Heart right ventricle (tissue), 16 donors: ENCODE results near the gene IRS2. TPM values are rescaled to one million over a fixed set of nuclear protein-coding genes. Genes with fewer than 3 reads are reported as not detected.

ENCODE experiments used
- ATAC-seq, 8 donors: fragments of 200-7000 bp; cut with Tn5 transposase; one replicate each; pipeline ENCODE4 v1.9.1; 2020; ENCODE audit warnings: mild to moderate bottlenecking in 8 of 8, moderate library complexity in 8 of 8, moderate number of reproducible peaks in 1 of 8
- DNase-seq, 2 donors: peaks; one replicate each; pipeline ENCODE4 v3.0.0-alpha.2; 2020
- H3K27ac ChIP-seq, 10 donors: fragments of 200-600 bp; sonication (generic) in 2 of 10; one replicate each; pipeline versions ENCODE4 v1.5.0 to v1.8.0; 2020 to 2022; ENCODE audit warnings: mild to moderate bottlenecking in 3 of 10
- H3K27me3 ChIP-seq, 7 donors: fragments of 200-600 bp; one replicate each; pipeline ENCODE4 v1.8.0; 2021 to 2022; ENCODE audit warnings: mild to moderate bottlenecking in 2 of 7
- H3K36me3 ChIP-seq, 9 donors: fragments of 200-600 bp; sonication (generic) in 1 of 9; one replicate each; pipeline versions ENCODE4 v1.5.0 to v1.8.0; 2020 to 2022; ENCODE audit warnings: mild to moderate bottlenecking in 2 of 9
- H3K4me1 ChIP-seq, 9 donors: fragments of 200-600 bp; sonication (generic) in 1 of 9; one replicate each; pipeline versions ENCODE4 v1.5.0 to v1.8.0; 2020 to 2022; ENCODE audit warnings: mild to moderate bottlenecking in 4 of 9
- H3K4me3 ChIP-seq, 10 donors: fragments of 200-600 bp; sonication (generic) in 2 of 10; one replicate each; pipeline versions ENCODE4 v1.5.0 to v1.8.0; 2020 to 2022; ENCODE audit warnings: mild to moderate bottlenecking in 7 of 10, moderate library complexity in 2 of 10
- H3K9me3 ChIP-seq, 11 donors: fragments of 200-600 bp in 10 of 11; sonication (generic) in 2 of 11; one replicate each; pipeline versions ENCODE4 v1.5.0 to v1.8.0; 2013 to 2022; ENCODE audit warnings: mild to moderate bottlenecking in 2 of 11, control low read depth in 1 of 11, moderate library complexity in 1 of 11
- CTCF ChIP-seq, 9 donors: fragments of 200-600 bp; sonication (generic) in 2 of 9; IDR thresholded peaks; one replicate each; pipeline versions ENCODE4 v1.5.0 to v1.8.0; 2021 to 2022; ENCODE audit warnings: antibody characterized with exemption in 9 of 9, mild to moderate bottlenecking in 5 of 9, moderate library complexity in 1 of 9
- WGBS, 2 donors: extraction: QIAGEN DNeasy Blood & Tissue Kit; methylation state at CpG; one replicate each; pipeline ENCODE4 v1.1.7; 2013; ENCODE audit warnings: inconsistent platforms in 1 of 2; 5-methylcytosine and 5-hydroxymethylcytosine counted together
- intact Hi-C, 10 donors: fragments of 100-400 bp; cut with DNase I; formaldehyde crosslinking; loops; one replicate each; pipeline versions ENCODE4 v1.11.1 to v1.14.2; 2022
- polyA plus RNA-seq, 2 donors: library from polyadenylated mRNA; stranded (reverse); fragments of 200-250 nt; gene quantifications; one replicate each; pipeline ENCODE4 v1.2.3, GENCODE V29; 2013
- total RNA-seq, 10 donors: library from RNA; stranded (reverse); fragmentation: NEBNext Ultra II Directional in 3 of 10; extraction: Animal tissue kit (Norgen Biotek cat#: 25700) in 3 of 10; gene quantifications; one replicate each; pipeline versions ENCODE4 v1.2.1 to v1.2.4, GENCODE V29; 2021 to 2023
- donor health status: Arrhythmogenic right ventricular cardiomyopathy.
- donor health status: ischemic (EF 13 %, LVEDD 7.1; RV severe dilation, severe dysfunction).
- donor health status: healthy with polysubstance abuse.
- donor health status: DM: no; HTN: yes; CAD: no.
- donor health status: DM: no; HTN: no; CAD: no.
- donor health status: ischemic (EF 25% LVEDD 6.9; RV normal size, moderate dysfunction).
- donor health status: ischemic (EF 25% LVEDD 5.7; RV mildly dilated, moderate dysfunction).
- donor health status: healthy.
- donor health status: DM: yes; HTN: yes; CAD: no.
- donor health status: Ischemic cardiomyopathy.
- donor health status: ischemic (EF 35%, LVEDD 5.7; RV mildly dilated, moderate dysfunction).
- donor health status: nonischemic (EF 11% LVEDD 7.7; RV severe dilation, severe dysfunction).
- donor health status: DM: yes; HTN: yes; CAD: no.
- donor health status: PGD.
- donor health status: ischemic (EF 29% LVEDD 5.4; RV normal size, mild dysfunction).
- donor health status: nonischemic (EF 23%, LVEDD 6.1; RV moderate dilation, normal function).

The IRS2 gene
- total and polyA plus RNA-seq, 12 donors, result 4.2 to 49.3 (median 13.7) TPM

GRCh38 chr13:109761695-109762094 is 24.7 kb downstream of the IRS2 start:
- Histone ChIP-seq H3K4me1 (peaks cover 3 to 38% (median 24%) of the 10 kb centered on the region in 9 donors), H3K9me3 (no peaks in the 10 kb centered on the region), H3K36me3 (no peaks in the 10 kb centered on the region), H3K27me3 (no peaks in the 10 kb centered on the region), H3K27ac (no peak overlapping the region), H3K4me3 (no peak overlapping the region)
- no peak for TF ChIP-seq CTCF (IDR thresholded peaks at IDR 0.05)
- no peak for DNase-seq
- WGBS, 2 donors, result 92 to 94% methylated on average over 1 of the region's 1 CpG
- intact Hi-C loops, result no loop called here
- no peak for ATAC-seq

- Histone ChIP-seq H3K9me3 (no peaks in the 10 kb centered on the region), H3K27ac (no peak overlapping the region), H3K27me3 (no peaks in the 10 kb centered on the region), H3K4me1 (peaks cover 3 to 44% (median 28%) of the 10 kb centered on the region in 9 donors), H3K4me3 (no peak overlapping the region), H3K36me3 (peaks cover 0 to 4% (median 0%) of the 10 kb centered on the region in 9 donors)
- intact Hi-C loops, result no loop called here
- DNase-seq (no peak), ATAC-seq (no peak)
- TF ChIP-seq CTCF (IDR thresholded peaks at IDR 0.05), result no peak
- 77 to 88% methylated on average over 8 of the region's 8 CpGs for WGBS, 2 donors
Measured at GRCh38 chr13:109760951-109761350, 25.4 kb downstream of the IRS2 start.

- no peak for TF ChIP-seq CTCF (IDR thresholded peaks at IDR 0.05)
- Histone ChIP-seq H3K27ac (no peak overlapping the region), H3K9me3 (no peaks in the 10 kb centered on the region), H3K36me3 (peaks cover 0 to 9% (median 5%) of the 10 kb centered on the region in 9 donors), H3K4me1 (peaks cover 3 to 44% (median 28%) of the 10 kb centered on the region in 9 donors), H3K4me3 (no peak overlapping the region), H3K27me3 (no peaks in the 10 kb centered on the region)
- DNase-seq, result no peak
- WGBS, 2 donors, result 80 to 83% methylated on average over 8 of the region's 8 CpGs
- intact Hi-C loops, result no loop called here
- ATAC-seq, result no peak
Measured at GRCh38 chr13:109760402-109760801, 26.0 kb downstream of the IRS2 start.

- no peaks in the 10 kb centered on the region for H3K9me3 ChIP-seq
- H3K4me1 ChIP-seq, result peaks cover 3 to 36% (median 24%) of the 10 kb centered on the region in 9 donors
- H3K27ac ChIP-seq, result no peak overlapping the region
- DNase-seq, result no peak
- intact Hi-C loops, result no loop called here
- no peak overlapping the region for H3K4me3 ChIP-seq
- no peak for TF ChIP-seq CTCF (IDR thresholded peaks at IDR 0.05)
- H3K27me3 ChIP-seq, result no peaks in the 10 kb centered on the region
- no peak for ATAC-seq
- 81 to 87% methylated on average over 3 of the region's 3 CpGs for WGBS, 2 donors
- H3K36me3 ChIP-seq, result peaks cover 0 to 16% (median 7%) of the 10 kb centered on the region in 9 donors
Measured at GRCh38 chr13:109759609-109760008, 26.8 kb downstream of the IRS2 start.
